ENCODE results near the gene ZNF136.

Gene ZNF136

DNA sequence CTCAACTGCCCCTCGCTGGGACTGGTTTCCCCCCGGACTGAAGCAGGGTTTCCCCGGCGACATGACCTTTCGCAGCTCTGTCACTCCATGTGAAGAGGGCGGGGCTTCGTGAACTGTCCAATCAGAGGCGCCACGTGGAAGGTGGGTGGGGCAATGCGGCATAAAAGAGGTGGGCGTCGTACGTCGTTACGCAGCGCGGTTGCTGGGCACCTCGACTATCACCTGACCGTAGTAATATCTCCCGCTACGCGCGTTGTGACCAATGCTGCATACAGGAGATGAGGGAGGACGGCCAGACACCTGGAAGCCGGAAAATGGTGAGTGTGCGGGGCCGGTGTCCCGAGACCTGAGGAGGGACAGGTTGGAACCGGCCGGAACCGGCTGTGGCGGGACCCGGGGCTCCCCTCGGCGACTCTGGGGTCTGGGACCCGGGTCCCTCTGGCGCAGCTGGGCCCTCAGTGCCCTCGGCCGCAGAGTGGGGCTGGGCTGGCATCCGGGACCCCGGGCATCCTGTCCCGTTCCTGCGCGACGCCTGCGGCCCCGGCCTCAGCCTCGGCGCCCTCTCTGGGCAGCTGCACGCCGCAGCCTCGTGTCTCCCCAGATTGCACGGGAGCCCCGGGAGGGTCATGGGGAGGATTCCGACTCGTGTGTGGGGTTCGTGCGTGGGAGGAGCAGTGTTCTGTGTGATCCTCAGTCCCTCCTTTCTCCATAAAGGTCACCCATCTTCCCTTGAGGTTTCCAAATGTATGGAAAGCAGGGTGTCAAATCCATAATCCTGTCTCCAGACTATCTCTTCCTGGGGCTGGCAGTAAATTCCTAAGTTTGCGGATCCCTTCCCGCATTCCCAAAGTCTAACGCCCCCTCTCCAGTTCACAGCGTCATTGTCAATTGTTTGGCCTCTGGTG, 32.2 kb downstream of the ZNF136 start:
- peak; percentile 72 to 87 for DNase-seq

DNA sequence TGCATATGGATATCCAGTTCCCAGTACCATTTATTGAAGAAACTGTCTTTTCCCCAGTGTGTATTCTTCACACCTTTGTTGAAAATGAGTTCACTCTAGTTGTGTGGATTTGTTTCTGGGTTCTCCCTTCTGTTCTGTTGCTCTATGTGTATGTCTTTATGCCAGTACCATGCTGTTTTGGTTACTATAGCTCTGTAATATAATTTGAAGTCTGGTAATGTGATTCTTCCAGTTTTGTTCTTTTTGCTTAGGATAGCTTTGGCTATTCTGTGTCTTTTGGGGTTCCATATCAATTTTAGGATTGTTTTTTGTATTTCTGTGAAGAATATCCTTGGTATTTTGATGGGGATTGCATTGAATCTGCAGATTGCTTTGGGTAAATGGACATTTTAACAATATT, 35.2 kb downstream of the ZNF136 start:
- no peak for DNase-seq

DNA sequence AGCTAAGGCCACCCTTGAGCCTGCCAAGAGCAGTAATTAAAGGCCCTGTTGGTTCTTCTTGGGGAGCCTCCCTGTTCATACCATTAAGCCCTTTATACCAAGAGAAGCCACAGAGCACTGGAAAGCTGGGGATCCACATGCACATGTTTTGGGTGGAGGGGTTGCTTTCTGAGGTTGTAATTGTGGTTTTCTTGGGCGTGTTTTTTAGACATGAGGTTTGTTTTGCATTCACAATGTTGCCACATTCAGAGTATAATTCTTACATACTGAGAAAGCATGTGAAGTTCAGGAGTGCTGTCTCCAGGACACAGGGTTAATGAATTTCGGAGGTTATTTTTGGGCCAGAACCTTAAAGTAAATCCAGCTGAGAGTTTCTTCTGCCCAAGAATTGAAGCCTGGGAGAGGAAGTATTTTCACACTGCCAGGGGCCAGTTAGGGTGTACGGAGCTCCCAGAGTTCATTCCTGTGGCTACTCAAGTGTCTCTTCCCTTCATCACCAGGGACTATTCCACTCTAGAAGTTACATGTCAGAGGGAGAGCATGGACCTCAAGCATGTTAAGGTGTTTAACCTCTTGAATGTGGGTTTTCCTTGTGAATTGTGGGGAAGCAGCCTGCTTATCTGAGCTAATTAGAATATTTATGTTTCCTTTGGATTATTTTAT, 37.0 kb downstream of the ZNF136 start:
- no peak for DNase-seq

DNA sequence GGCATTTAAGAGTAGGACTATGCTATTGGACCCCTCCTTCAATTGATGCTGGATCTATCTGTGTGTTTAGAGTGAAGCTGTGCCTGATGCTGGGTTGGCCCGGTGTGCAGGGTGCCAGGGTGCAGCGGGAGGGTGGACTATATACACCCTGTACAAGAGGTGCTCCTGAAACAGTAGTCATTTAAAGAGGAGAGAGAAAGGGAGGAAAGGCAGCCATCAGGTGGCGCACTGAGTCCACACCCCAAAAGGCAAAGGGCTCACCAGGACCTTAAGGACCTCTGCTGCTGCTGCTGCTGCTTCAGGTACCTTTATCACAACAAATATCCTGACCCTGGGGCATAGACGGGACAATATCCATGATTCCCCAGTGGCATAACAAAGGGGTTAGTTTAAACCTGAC, 39.4 kb downstream of the ZNF136 start:
- peak; percentile 56 to 66 for DNase-seq

DNA sequence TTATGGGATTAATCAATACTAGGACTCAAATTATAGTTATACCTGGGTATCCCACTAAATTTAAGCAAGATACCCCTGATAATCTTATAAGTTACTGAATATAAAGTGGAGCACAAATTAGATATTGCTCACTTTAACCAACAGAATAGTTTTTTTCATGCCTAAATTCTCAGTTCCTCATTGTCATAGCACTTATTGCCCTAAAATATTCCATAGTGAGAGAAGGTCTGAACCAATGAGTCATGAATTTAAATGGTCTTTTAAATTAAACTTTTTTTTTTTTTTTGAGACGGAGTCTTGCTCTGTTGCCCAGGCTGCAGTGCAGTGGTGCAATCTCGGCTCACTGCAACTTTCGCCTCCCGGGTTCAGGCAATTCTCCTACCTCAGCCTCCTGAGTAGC, 42.4 kb downstream of the ZNF136 start:
- no peak for DNase-seq

DNA sequence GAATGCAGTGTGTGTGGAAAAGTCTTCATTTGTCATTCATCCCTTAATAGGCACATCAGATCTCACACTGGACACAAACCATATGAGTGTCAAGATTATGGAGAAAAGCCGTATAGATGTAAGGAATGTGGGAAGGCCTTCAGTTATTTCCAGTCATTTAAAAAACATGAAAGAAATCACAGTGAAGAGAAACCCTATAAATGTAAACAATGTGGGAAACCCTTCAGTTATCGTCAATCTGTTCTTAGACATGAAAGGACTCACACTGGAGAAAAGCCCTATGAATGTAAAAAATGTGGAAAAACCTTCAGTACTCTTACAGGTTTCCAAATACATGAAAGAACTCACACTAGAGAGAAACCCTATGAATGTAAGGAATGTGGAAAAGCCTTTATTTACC, 45.3 kb downstream of the ZNF136 start:
- no peak for DNase-seq

DNA sequence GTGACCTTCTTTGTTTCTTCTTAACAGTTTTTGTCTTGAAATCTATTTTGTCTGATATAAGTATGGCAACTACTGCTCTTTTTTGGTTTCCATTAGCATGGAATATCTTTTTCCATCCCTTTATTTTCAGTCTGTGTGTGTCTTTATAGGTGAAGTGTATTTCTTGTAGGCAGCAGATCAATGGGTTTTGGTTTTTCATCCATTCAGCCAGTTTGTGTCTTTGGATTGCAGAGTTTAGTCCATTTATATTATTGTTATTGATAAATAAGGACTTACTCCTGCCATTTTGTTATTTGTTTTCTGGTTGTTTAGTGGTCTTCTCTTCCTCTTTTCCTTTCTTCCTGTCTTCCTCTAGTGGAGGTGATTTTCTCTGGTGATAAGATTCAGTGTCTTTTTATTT, 54.4 kb downstream of the ZNF136 start:
- no peak for DNase-seq

DNA sequence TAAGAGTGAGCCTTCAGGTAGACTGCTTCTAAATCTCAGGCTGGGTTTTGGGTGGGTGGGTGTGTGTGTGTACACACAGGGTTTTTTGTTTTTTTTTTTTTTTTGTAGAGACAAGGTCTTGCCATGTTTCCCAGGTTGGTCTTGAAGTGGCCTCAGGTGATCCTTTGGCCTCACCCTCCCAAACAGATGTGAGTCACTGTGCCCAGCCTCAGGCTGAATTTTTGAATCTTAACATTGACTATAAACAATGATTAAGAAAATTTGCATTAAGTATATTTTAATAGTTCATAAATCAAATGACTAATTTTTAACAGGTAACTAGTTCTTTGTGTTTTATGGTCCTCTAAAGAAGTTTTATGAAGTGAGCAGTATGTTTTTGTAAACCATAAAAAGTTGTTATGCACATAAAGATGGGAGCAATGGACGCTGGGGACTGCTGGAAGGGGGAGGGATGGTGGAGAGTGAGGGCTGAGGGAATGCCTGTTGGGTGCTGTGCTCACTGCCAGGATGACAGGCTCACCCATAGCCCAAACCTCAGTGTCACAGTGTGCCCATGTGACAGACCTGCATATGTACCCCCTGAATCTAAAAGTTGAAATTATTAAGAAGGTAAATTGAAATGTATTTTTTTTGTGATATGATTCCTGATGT, 60.2 kb downstream of the ZNF136 start:
- DNase-seq: no peak

DNA sequence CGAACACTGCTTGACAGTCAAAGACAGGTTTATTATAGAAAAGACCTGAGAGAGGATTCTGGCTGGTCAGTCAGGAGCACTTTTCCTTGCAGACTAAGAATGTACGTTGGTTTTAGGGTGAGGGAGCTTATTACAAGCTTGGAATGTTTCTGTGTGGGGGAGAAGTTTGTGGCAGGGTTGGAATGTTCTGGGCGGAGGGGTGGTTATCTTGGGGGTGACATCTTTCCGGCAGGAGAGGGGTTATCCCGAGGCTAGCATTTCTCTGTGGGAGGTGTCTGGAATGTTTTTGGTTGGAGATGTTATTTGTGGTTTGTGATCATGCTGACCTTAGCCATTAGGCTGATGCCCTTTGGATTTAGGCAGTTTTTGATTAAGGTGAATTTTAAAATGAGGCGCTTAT, 61.8 kb downstream of the ZNF136 start:
- no peak for DNase-seq

DNA sequence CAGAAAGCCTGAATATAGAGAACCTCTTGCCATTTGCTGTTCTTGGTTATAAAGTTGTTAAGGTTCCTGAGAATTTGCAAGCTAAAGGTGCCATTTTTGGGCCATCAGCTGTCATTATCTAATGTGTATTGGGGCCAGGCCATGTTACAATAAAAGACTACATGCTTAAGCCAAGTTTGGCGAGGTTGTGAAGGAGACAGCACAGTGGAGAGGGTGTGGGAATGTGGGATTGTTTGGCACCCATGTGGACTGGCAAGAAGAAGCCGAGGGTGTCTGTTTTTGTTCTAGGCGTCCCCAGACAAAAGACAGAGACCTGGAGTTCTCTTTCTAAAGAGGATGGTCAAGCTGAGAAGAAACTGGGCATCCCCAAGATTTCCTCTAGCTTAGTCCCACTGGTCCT, 67.1 kb downstream of the ZNF136 start:
- no peak for DNase-seq

DNA sequence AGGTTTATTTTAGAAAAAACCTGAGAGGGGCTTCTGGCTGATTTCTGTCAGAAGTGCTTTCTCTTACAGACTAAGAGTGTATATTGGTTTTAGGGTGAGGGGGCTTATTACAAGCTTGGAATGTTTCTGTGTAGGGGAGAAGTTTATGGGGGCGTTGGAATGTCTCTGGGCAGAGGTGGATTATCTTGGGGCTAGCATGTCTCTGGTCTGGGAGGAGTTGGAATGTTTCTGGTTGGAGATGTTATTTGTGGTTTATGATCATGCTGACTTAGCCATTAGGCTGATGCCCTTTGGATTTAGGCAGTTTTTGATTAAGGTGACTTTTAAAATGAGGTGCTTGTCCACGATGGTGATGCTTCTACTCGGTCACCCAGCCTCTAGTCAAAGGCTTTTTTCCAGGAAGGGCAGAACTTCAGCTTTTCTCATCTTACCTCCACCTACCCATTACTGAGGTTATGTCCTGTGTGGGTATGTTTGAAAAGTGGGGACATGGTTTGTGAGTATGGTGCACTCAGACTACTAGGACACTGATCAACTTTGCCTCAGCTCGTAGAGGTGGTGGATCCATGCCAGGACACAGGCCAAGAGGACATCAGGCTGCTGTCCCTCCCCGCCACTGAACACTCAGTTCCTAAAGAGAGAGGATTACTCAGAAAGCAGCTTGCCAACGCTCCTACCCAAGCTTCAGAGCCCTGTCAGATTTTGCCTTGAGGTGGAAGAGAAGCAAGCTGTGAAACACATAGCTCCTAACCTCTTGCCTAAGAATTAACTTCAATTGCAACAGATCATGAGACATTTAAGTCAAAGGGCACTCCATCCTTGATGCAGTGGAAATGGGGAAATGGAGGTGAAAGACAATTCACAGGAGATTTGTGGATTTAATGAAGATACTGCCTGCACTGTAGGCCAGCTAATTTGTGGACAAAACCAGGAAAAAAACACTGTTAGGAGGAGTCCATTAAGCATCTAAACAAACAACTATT, 68.1 kb downstream of the ZNF136 start:
- DNase-seq: no peak

DNA sequence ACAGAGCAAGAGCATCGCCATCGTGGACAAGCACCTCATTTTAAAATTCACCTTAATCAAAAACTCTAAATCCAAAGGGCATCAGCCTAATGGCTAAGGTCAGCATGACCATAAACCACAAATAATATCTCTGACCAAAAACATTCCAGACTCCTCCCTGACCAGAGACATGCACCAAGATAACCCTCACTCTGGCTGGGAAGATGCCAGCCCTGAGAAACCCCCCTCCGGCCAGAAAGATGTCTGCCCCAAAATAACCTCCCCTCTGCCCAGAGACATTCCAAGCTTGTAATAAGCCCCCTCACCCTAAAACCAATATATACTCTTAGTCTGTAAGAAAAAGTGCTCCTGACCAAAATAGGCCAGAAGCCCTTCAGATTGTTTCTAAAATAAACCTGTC, 70.1 kb downstream of the ZNF136 start:
- no peak for DNase-seq

DNA sequence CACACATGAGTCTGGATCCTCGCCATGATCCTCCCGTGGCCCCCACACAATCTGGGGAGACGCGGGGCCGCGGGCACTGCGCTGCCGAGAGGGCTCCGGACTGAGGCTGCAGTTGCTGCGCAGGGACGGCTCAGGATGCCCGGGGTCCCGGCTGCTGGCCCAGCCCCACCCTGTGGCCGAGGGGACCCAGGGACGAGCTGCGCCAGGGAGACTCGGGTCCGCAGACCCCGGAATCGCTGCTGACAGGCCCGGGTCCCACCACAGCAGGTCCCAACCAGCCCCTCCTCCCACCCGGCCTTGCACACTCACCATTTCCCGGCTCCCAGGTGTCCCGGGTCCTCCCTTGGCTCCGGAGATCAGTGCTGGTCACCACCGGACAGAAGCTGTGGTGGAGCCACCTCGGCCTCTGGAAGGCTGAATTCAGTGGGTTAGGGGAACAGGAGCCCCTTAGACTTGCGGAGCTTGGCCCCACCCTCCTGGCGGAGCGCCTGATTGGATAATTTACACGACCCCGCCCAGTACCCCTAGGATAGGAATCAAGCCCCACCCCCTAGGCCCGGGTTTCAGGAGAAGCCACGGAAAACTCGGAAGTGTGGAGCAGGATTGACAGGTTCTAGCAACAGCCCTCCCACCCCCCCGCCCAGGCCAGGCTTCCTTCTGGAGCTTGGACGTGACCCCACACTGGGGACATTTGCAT, 74.4 kb downstream of the ZNF136 start:
- no peak for DNase-seq

Measured in CD4-positive, alpha-beta T cell treated with Interleukin-4 for 1 hour (primary cell).